ENCODE measurements around the gene ADCY1.
"Not testable (repeated sequence)": the region's sequence is repeated elsewhere in the genome, so short reads cannot be mapped to it uniquely, and the experiment has no call there.

The ADCY1 gene

GRCh38 chr7:45759464-45759863 is 185.3 kb downstream of the ADCY1 start:
- DNase-seq (ENCODE audit: low spot score) = not testable (repeated sequence)

DNA sequence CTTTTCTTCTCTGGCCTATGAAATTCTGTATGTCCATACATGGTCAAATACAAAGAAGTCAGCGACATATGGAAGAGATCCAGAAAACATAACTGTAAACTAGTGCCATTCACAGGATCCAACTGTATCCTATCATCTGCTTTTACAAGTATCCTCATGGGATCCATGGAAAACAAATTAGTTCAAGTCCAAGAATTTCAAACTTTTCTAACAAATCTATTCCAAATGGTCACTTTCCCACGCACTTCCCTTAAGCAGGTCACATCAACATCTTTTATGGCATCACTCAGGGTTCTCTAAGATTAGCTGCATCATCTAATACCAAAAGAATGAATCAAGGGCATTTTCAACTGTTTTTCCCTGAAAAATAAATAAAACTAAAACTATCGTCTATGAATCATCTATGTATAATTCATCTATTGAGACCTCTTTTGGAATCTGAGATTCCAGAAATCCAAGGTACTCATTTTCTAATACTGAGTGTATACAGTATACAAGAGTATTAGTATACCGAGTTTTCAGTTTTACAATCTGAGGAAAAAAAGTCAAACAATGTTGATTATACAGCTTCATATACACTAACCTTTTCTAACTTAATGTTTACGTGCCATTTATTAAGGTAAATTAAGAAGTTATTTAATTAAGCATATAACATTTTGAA is 187.5 kb downstream of the ADCY1 start:
- not testable (repeated sequence) for DNase-seq (ENCODE audit: low spot score)

- not testable (repeated sequence) for DNase-seq (ENCODE audit: low spot score)
These were observed 188.2 kb downstream of the ADCY1 start for GRCh38 chr7:45762225-45762994.

DNA sequence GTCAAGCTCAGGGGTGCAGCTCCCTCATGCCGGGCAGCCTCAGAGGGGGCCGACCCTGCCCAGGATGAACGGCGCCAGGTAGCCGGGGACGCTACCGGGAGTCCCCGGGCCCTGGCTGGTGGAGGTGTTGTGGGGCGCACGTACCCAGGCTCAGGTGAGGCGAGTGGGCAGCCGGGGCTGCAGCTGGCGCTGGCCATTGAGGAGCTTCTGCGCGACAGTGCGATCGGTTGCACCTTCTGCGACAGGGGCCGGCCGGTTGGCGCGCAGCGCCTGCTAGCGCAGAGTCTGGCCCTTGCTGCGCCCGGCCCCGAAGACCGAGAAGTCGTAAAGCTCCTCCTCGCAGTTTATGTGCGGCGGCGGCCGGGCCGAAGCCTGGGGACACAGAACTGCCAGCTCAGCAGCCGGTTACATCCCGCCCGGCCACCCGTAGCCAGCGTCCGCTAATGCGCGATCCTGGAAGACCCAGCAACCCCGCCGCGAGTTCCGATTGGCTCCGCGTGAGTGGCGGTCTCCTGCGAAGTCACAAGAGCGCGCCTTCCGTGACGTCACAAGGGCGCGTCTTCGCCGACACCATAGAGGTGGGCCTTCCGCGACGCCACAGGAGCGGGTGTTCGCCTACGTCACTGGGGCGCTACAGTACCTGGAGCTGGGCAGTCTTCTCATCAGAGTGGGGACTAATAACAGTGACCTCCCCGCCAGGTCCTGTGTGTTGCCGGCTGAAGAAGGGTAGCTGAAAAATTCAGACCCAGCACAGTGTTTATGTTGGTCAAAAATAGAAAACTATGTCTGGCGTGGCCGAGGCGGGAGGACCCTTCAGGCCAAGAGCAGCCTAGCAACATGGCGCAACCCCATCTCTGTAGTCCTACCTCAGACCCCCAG is 194.6 kb downstream of the ADCY1 start:
- peak; percentile 98 for DNase-seq (ENCODE audit: low spot score)

GRCh38 chr7:45769626-45770025 is 195.5 kb downstream of the ADCY1 start:
- DNase-seq (ENCODE audit: low spot score) = not testable (repeated sequence)

Measured in cerebellar cortex (tissue), 1 donor.